HG03378 (cell line): Measurements from ENCODE around the gene NTM.

Experiments
- ATAC-seq: cut with Tn5 transposase; IDR thresholded peaks from one replicate; pipeline ENCODE4 v1.9.1; 2021; ENCODE audit warnings: mild to moderate bottlenecking, moderate library complexity; ENCODE audit not compliant: unreplicated experiment

Gene NTM

DNA sequence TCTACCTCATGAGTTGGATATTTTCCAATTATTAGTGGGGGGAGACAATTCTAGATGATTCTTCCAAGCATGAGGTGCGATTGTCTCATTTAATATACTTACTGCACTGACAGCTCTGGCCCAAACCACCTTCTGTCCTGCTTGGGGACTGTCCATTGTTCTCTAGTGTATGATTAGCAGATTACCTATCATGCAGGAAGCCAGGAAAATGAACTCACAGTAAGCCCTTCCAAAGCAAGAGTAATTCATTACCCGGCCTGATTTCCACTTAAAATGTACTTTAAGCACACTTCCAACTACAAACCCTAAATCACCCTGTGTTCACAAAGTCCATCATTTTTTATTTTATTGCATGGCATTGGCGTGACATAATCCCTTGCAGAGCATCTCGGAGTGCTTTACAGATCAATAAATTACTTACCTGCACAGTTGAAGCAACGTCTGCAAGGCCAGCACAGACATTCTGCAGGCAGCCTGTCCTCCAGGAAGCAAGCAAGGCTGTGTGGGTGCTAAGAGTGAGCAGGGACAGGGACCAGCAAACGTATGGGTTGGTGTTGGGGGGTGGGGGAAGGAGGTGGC is 838.2 kb downstream of the NTM start:
- ATAC-seq: no peak

DNA sequence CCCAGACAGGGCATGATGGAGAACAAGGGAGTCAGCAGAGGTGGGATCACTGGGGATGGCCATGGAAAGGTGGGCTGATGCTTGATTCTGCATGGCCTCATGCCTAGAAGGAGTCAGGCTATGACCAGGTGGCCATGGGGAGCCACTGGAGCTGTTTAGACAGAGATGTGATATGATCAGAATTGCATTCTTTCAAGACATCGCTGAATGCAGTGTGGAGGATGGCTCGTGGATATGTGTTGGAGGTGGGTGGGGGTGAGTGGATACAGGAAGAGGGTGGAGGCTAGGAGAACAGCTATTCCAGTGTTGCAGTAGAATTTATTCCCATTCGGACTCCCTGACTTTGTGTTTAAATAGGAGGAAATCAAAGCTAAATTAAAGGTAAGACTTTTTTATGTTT is 841.1 kb downstream of the NTM start:
- ATAC-seq: no peak

DNA sequence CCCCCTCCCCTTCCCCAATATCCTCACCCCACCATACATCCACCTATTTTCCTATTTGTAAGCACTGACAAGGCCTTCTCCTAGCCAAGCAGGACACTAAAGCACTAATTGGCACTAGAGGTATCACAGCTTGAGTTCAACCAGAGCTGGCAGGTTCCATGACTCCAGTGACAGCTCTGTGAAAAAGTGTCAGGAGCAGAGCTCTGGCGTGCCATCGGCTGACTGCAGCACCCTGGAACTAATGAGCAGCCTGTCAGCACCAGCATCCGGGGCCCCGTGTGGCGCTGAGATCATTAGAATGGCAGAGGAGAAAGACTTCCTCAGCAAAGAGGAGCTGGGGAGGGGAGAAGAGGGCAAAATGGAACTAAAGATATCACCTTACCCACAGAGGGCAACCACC is 847.4 kb downstream of the NTM start:
- no peak for ATAC-seq

DNA sequence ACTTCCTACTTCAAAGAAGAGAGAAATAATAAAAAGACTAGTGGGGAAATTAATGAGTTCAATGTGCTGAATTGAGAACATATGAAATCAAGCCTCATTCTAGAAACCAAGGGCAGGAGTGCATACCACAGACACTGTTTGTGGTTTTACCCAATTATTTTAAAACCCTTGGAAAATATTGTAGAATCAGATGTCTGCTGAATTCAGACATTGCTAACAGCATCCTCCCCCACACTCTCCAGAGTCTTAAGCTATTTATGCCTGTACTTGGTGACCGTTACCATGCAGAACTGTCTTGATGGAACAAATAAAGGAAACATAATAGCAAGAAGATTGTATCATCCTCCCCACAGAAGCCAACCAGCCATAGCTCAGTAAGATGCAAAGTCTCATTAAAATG is 850.1 kb downstream of the NTM start:
- ATAC-seq: no peak

DNA sequence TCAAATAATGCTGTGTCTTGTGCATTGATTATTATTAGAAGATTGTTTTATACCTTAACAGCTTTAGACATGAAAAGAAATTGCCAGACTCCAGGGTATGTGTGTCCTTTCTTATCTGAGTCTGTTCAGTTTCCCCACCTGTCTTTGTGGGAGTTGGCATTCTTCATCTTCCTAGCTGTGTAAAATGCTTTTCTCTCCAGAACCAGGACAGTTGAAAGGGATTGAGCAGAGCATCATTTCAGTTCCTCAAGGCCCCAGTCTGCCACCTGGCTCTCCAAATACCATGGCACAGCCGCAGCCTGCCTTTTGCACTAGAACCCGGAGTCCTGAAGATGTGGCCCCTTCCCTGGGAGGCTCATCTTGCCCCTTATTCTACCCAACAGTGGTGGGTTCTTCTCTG is 851.9 kb downstream of the NTM start:
- no peak for ATAC-seq

DNA sequence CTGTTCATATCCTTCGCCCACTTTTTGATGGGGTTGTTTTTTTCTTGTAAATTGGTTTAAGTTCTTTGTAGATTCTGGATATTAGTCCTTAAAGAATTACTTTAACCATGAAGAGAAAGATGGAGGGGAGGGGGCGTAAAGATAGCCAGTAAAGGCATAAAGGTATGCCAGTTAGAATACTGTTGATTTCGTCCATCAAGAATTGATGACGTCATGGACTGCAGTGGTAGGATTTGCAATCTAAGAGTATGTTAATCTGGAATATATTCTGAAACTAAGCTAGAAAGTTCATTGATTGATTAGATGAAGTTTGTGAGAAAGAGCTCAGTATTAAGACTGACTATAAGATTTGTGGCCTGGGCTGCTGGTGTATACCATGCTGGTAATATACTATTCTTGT is 856.1 kb downstream of the NTM start:
- no peak for ATAC-seq

DNA sequence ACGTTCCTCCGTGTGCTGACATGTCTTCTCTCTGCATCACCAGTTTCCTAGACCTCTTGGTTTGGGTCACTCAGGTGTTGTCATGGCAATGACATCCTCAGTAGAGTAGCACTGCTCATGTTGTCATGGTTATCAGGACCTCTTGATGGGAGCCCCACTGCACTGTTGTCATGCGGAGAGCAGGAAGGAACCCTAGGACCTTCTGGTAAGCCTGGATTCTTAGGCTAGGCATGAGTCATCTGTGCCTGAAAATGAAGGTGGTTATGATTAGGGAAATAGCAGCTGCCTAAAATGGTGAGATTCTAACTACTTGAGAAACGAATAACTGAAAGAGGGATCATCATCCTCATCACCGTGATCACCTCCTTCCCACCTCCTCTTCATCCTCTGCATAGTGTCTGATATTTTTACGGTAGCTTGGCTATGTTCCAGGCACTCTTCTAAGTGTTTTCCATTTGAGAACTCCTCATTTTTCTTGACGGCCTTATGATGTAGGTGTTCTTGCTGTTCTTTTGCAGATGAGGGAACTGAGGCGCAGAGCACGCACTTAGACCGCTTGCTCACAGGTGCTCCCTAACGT is 858.4 kb downstream of the NTM start:
- ATAC-seq: no peak

DNA sequence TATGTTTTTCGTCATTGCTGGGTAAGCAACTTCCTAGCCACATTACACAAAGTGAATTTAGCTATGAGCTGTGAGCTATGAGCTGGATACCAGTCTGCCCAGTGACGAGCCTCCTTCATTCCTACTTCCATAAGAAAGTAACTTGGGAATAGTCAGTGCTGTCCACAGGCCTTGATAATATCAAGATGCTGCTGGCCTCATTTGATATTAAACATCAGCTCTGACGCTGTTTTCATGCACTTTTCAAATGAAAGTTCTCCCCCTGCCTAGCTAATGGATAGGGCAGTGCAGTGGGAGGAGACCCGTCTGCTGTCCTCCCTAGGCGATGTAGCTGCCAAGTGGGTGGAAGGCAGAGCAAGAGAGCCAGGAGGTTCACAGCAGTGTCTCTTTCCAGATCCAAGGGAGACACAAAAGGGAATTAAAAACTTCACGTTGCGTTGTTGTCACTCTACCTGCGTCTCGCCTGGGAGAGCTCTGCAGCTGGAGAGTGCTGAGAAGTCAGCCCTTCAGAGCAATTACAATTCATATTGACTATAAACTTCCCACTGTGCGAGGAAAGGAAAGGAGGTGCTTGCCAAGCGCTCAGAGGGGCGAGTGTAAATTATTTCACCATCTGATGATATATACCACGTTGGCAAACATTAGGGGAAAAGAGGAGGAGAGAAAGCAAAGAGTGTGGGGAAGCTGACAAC is 861.4 kb downstream of the NTM start:
- ATAC-seq: no peak

DNA sequence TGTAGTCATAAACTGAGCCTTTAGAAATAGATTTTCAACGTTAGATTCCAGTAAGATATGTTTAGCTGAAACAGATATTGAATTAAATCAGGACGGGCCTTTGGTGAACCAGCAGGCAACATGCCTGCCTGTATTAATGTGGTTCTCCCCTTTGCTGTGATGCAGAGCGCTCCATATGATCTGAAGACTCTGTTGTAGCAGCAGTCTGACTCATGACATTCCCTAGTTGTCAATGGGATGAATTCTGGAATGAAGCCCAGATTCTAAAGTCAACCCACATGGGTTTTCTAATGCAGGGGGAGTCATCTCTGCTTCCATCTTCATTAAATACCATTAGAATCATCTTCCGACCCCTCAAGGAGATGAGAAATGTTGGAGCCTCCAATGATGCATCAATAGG is 864.5 kb downstream of the NTM start:
- ATAC-seq: no peak

DNA sequence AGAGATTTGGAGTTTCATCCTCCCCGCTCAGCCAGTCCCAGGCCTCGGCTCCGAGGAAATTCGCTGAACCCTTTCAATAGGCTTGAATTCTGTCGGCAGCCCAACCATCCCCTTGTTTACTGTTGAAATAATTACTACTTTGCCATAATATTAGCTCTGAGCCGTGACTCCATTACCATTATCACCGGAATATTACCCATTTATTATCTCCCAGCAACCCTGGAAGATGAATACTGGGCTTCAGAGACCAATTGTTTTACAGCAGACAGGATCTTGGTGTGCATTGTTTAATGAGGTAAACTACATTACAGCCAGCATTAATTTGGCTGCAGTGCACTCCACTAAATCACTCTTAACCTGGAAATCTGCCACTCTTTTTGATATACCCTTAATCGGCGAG is 867.4 kb downstream of the NTM start:
- ATAC-seq: no peak

DNA sequence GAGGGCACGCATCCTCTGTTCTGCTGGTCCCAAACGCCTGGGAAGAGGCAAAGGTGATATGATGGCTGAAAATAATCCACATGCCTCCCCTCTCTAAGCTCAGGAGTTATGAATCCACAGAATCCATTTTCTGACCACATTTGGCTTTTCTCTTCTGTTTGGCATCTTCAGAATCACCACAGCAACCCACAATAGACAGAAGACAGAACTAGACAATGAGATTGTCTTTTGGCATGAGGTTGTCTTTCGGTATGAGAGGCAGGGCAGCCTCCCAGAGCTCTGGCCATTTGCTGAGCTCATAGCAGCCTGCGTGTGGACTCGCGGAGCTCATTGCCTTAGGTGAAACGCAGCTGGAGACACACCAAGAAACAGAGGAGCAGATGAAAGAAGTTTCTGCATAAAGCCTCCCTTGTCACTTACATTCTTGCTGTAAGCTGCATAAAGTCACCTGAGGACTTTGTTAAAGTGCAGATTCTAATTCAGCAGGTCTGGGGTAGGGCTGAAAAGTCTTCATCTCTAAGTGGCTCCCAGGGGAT is 868.0 kb downstream of the NTM start:
- ATAC-seq: no peak

DNA sequence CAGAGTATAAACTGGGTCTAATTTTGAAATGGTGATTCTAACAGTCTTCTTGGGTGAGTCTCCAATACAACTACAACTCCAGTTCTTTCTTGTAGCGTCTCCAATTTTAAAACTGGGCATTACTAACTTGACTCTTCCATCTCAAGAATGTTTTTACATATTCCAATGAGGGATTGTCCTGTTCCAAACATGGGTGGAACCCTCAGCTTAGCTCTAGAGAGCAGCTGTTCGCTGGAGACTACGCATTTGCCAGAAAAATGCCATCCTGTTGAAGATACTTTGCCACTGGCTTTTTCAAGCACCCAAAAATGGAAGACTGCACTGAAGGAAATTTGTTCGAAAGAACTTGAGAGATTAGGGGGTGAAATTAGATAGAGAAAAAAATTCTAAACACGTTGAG is 870.0 kb downstream of the NTM start:
- ATAC-seq: no peak

DNA sequence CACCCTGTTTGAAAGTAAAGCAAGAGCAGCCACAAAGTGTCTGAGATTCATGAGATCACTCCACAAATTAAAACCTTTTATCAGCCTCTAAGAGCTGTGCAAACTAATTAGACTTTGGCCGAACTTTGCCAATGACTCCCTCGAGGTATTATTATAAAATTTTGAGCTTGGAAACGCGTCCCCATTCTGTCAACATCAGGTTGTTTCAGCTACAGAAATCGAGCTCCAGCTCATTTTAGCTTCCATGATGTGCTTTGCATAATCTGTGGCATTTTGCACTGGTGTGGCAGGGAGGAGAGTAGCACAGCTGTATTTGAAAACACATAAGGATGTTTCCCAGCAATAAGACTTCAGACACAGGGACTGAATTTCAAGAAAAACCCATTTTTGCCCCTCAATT is 872.2 kb downstream of the NTM start:
- ATAC-seq: no peak

DNA sequence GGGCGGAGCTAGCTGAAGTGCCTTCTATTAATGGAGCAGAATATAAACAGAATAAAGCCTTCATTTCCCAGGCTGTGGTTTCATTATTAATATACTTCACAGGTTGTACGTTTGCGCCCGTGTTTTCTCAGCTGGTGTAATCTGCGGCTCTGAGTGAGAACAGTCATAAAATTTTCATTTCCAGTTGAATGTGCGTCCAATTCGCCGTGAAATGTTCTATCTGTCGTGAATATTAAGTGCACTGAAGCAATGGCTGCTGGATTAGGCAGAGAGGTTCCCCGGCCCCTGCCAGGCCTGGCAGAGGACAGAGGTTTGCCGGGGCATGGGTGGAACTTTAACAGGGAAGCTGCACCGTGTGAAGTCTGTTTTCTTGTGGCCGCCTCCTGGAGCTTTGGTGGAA is 874.4 kb downstream of the NTM start:
- ATAC-seq: no peak

DNA sequence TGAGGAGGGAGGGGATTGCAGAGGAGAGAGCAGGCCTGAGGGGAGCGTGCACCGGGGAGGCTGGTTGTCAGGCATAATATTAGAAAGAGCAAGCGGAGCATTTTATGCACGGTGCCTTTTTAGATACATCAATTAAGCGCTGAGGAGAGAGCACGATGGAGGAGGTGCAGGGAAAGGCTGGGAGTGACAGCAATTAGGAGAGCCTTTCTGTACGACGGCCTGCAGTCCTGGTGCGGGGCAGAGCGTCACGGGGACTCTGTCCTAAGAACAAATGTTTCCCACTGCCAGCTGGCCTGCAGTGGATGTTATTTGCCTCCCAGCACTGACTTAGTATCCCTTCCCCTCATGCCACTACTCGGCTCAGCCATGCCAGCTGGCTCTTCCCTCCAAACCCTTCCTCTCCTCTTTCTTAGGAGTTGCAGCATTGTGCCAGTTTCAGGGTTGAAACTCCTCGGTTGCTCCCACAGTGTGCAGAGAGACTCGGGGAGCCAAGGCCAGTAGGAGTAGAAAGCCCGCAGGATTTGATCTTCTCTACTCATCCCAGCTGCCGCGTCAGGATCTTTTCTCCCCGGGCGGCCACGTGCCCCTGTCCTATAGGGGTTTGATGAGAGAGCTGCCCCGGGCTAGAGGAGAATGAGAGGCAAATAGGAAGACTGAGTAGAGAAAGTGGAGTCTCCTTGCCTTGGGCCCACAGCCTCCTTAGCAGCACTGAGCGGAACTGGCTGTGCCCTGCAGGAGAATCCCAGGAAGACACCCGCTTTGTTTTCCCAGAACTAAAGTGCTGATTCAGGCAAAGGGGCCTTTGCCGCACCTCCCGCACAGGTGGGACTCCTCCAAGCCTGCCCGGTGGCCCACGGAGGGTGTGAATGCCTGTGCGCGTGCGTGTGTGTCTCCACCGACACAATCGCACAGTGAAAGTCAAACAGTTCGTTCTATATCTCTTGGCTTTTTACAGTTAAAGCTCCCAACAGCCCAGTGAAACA is 875.3 kb downstream of the NTM start:
- no peak for ATAC-seq

DNA sequence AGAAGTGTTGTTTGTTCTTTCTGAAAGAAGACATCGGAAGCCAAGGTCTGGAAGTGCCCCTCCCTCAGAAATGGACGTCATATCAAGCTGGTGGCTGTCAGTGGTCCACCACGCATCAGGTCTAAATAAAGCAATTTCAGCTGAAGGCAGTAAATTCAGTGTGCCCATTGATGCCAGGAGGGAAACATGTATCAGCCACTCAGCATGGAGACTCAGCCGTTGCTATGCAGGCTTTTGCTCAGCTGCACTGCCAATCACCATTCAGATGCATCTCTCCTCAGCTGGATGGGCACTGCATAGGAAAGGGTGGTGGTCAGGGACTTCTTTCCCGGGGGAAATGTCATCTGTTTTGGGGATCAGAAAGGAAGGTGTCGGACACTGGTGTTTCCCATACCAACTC is 878.2 kb downstream of the NTM start:
- ATAC-seq: no peak

DNA sequence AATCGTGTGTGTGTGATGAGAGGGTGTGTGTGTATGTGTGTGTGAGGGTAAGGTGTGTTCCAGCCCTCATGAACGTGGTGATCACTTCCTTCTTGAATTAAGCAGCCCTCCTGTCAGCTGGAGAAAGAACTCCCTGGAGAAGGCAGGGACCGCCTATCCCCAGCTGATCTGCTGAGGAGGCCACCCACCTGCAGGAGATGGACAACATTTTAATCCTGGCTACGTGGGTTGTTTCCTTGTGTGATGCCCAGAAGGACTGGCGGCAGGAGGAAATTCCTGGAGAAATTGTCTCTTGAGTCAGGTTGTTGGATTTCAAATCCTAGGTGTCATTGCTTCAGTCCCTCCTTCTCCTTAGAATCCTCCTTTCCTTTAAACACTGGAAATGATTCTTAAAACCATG is 878.8 kb downstream of the NTM start:
- ATAC-seq: no peak

DNA sequence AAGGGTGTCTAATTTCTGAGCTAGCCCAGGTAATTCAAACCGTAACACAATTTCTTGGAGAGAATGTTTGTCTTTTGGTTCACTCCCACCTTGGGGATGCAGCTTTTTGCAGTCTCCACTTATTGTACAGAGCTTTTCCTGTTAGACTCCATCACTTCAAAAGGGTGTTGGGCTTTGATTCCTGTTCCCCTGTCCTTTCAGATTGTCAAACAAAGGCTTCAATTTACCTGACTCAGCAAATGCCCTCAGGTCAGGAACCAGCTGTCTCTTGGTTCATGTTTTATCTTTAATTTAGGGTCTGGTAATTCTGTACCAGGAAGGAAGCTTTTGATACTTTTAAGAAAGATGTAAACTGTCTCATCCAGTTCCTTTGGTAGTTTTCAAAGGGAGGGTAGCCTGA is 880.6 kb downstream of the NTM start:
- ATAC-seq: no peak

DNA sequence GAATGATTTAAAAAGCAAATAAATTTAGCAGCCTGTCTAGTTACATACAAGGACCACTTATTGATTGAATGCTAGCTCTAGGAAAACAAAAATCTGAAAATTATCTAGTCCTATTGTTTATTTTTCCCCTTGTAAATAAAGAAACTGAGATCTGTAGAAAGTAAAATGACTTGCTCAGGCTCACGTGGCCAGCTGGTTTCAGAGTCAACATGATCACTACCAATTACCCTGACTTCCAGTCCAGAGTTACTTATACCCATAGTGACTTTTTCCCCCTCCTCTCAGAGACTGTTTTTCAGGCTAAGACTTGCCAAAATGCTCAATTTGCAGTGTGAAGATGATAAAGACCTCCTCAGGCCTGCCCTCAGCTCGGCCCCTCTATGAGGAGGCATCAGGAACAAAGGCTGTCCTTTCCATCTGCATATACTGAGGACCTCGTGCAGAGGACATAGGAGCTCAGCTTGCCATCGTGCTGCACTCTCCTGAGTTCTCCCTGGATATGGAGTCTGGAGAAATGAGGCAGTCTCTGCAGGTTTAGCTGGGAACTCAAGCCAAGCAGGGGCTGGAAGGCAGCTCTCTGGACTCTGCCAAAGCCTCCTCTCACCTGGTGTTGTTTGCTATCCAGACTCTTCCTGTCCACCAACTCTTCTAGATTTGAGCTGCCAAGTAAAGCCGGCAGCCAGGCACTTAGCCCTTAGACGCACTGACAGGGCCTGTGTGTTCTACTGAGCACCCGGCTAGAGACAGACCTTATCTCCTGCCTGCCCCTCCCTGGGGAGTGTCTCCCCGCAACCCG is 883.3 kb downstream of the NTM start:
- no peak for ATAC-seq

DNA sequence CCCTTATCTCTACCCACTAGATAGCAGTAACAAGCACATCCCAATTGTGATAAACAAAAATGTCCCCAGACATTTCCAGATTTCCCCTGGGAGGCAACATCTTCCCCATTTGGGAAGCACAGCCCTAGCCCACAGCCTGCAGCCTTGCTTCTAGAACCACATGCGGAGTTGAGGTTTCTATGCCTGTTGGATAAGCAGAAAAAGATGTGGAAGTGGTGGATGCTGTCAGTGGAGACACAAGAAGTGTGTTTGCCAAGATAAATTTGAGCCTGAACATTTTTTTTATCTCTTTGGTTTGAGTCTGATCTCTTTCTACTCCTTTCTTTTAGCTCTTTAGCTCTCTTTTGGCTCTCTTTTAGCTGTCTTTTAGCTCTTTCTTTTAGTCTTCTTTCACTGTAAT is 884.5 kb downstream of the NTM start:
- no peak for ATAC-seq
